ENCODE data around the gene HOXD12.

GRCh38 chr2:176140513-176141317 lies 41.1 kb downstream of the HOXD12 start:
- no peak for TF ChIP-seq POLR2A (IDR thresholded peaks at IDR 0.05; ENCODE audit: low read depth, low read length)
- TF ChIP-seq POLR2AphosphoS5 (IDR thresholded peaks at IDR 0.05; ENCODE audit: low read depth, low read length): no peak
- no peak for TF ChIP-seq TAF1 (IDR thresholded peaks at IDR 0.05; ENCODE audit: borderline replicate concordance, low read depth, low read length)
